Left renal cortex interstitium (tissue), 4 donors: ENCODE data around the gene ZNF792. TPM values are rescaled to one million over a fixed set of nuclear protein-coding genes. Genes with fewer than 3 reads are reported as not detected.
A peak's percentile ranks its signal among the peaks of the same experiment; 100 is the strongest.
"Not testable (repeated sequence)": the region's sequence is repeated elsewhere in the genome, so short reads cannot be mapped to it uniquely, and the experiment has no call there.

Experiments
- DNase-seq, 4 donors: peaks; one replicate each; pipeline ENCODE4 v3.0.0-alpha.2; 2013; ENCODE audit warnings: low read depth in 4 of 4, low spot score in 2 of 4, missing footprints in 1 of 4
- polyA plus RNA-seq, 4 donors: library from polyadenylated mRNA; unstranded; fragments of 120-200 nt; gene quantifications; one replicate each; pipeline ENCODE4 v1.2.1, GENCODE V29; 2013; ENCODE audit not compliant: insufficient read length in 4 of 4

ZNF792 gene
- polyA plus RNA-seq, 4 donors = 5.3 to 7.2 (median 6.1) TPM

- peak in 3 of 4 donors; percentile 77 to 80 (median 80) for DNase-seq
These were observed 35.7 kb upstream of the ZNF792 start, which contains the start of gene GRAMD1A for GRCh38 chr19:34999498-35000337. GRAMD1A (plus strand) TSS chr19:35000323; CDS start chr19:35000479, 156 bp downstream.

DNA sequence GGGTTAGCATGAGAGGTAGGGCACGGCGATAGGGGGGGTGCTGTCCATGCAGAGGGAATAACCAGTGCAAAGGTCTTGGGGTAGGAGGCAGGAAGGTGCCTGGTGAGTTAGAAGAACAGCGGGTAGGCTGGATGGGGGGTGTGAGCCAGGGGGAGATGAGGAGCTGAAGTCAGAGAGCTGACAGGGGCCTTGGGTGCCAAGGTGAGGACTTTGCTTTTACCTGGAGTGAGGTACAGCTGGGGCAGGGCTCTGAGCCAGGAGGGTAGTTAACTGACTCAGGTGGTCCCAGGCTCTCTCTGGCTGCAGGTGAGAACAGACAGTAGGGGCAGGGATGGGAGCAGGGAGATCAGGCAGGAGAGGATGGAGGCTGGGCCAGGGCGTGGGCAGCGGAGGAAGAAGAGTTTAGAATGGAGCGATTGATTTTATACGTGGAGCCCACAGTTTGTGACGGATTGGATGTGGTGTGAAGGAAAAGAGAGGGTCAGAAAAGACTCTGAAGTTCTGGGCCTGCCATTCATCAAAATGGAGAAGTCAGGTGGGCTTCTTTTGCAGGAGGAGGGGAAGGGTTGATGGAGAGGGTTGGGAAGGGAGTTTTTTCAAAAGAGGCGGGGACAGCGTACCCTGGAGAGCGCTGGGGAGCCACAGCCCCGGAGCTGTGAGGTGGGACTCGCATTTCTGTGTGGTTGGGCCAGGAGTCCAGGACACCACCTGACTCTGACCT is 34.9 kb upstream of the ZNF792 start:
- DNase-seq = peak in 1 of 4 donors; percentile 55

- not testable (repeated sequence) for DNase-seq
These were observed 34.2 kb upstream of the ZNF792 start for GRCh38 chr19:34998224-34998623.

DNA sequence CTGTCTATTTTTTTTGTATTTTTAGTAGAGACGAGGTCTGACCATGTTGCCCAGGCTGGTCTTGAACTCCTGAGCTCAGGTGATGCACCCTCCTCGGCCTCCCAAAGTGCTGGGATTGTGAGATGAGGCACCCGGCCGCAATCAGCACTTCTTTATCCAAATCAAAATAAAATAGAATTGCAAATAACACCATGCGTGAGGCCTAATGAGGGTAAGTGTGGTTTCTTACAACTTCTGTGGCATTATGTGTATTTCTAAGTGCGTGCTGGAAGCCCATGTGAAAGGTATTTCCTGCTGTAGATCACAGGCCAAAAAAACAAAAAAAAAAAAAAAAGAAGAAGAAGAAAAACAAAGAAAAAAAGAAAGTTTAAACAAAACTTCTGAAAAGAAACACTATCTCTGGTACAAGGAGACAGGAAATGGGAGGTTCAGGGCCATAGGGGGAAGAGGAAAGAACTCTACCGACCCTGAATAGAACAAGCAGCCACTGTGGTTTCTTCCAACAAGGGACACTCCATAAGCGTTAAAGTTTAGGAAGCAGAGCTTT is 33.1 kb upstream of the ZNF792 start:
- no peak for DNase-seq

GRCh38 chr19:34995551-34995950 is 31.5 kb upstream of the ZNF792 start:
- DNase-seq = no peak

DNA sequence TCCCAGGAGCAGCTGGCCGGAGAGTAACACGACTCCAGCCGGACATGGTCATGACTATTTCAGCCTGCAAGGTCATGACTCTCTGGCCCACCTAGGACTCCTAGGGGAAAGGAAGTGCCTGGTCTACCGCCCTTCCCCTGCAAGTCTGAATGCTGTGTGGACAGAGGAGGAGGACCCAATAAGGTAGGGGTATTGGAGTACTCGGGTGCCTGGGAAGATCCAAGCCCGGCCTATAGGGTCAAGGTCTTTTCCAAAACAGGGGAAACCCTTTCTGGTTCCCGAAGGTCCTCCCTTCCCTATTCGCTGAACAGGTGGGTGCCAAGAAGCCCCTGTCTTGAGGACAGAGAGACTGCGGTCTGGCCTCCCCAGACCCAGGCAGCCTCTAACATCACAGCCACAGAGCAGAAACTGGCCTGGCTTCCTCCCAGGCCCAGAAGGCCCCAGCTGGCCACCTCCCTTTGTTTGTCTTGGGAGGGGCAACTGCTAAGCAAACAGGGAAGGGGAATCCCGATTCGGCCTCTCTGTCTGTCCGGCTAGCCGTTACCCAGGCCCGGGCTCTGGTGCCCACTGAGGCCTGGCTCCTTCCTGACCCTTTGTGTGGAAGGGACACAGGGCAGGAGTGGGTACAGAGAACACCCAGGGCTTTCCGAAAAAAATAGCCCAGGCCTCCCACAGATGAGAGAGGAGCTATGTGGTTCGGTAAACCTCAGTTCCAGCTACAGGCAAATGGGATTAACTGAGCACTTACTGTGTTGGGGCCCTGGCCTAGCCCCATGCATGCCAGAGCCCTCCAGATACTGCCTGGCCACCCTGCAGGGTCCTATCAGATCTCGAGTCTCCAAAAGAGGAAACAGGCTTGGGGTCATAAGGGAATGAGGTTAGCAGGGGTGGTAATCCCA is 30.9 kb upstream of the ZNF792 start:
- DNase-seq = no peak

DNA sequence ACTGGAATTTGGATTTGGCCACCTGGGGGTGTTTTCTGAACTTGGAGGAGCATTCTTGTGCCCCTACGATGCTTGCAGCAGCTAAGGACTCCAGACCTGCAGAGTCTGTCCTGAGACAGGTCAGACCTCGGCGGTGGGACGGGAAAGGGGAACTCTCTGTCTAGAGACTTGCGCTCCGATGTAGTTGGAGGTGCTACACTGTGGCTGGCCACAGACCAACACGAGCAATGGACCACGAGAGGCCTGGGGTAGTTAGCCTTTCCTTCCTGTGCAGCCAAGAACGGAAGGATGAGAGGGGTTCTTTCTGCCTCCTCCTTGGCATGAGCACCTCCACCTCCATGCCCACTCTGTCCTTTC is 30.2 kb upstream of the ZNF792 start:
- no peak for DNase-seq

DNA sequence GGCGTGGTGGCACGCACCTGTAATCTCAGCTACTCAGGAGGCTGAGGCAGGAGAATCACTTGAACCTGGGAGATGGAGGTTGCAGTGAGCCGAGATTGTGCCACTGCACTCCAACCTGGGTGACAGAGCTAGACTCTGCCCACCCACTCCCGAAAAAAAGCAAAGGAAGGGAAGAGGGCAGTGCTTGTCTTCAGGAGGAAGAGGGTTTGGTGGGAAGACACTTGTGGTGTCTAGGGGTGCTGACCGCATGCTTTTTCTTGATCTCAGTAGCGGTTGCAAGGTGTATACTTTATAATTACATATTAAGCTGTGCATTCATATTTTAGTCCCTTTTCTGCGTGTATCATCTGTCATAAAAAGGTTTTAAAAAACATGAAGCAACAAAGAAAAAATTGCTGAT is 28.6 kb upstream of the ZNF792 start:
- DNase-seq = not testable (repeated sequence)

DNA sequence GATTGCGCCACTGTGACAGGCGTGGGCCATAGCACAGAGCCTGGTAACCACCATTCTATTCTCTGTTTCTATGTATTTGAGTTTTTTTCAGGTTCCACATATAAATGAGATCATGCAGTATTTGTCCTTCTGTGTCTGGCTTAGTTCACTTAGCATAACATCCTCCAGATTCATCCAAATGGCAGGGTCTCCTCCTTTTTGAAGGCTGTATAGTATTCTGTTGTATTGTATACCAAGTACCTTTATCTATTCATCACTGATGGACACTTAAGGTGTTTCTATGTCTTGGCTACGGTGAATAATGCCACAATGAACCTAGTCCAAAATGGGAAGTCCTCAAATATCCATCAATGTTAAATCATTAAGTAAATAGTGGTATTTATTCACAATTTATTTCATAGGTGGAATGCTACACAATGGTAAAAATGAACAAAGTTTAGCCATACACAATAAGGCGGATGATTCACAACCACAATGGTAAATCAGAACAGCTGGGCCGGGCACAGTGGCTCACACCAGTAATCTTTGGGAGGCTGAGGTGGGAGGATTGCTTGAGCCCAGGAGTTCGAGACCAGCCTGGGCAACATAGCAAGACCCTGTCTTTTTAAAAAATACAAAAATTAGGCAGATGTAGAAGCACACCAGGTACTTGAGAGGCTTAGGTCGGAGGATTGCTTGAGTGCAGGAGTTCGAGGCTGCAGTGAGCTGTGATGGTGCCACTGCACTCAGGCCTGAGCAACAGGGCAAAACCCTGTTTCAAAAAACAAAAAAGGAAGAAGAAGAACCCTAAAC is 27.7 kb upstream of the ZNF792 start:
- DNase-seq = no peak

GRCh38 chr19:34990578-34991192 is 26.7 kb upstream of the ZNF792 start:
- no peak for DNase-seq

DNA sequence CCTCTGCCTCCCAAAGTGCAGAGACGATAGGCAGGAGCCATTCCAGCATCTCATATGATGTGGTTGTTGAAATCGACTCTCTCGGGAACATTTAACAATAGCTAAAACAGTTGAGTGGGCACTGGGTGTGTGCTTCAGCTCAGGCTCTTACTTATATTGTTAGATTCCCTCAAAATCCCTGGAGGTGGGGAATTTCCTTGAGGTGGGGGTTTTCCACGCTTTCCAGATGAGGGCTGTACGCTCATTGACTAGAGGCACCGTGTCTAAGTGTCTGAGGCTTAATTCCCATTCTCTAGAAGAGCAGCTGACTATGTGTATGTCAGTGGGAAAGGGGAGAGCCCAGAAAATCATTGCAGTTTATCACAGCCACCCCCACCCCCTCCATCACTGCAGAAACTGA is 25.3 kb upstream of the ZNF792 start:
- DNase-seq = no peak

- DNase-seq = no peak
These were observed 24.1 kb upstream of the ZNF792 start for GRCh38 chr19:34988119-34988518.

DNA sequence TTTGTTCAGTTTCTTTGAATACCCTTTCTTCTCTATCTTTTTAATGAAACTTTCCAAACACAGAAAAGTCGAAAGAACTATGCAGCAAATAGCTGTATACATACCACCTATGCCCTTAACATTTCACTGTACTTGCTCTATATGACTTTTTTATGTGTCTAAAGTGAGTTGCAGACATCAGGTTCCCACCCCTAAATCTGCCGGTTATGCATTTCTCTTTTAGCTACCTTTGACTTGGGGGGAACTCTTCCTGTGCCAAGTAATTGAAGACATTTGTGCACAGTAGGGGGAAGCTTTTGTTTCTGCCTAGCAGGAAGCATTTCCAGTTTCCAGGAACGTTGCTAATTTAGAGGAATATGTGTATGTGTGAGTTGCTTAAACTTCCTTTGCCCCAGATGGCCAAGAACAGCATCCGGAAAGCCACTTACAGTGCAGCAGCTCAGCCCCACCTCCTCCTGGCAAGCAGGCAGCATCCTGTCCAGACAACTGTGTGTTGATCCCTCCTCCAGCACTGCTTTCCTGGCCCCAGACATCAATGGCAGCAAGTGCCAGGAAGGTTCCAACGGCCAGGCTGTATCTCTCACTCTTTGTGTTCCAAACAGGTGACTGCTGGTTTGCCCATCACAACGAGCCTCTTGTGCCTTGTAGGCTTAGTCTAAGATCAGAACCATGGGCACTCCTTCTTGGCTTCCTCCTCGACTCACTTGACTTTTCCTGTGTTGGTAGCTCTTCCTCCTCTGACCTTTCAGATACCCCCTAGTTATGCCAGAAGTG is 21.4 kb upstream of the ZNF792 start:
- no peak for DNase-seq

- DNase-seq = no peak
These were observed 20.3 kb upstream of the ZNF792 start for GRCh38 chr19:34984287-34984686.

DNA sequence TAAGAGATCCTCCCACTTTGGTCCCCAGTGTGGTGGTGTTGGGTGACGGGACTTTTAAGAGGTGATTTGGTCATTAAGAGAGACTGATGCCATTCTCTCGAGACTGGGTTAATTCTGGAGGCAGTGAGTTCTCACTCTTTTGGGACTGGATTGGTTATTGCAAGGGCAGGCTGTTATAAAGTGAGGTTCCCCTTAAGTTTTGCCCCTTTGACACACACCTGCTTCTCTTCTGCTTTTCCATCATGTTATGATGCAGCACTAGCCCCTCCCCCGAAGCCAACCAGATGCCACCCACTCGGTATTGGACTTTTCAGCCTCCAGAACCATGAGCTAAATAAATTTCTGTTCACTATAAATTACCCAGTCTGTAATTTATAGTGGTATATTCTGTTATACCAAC is 19.8 kb upstream of the ZNF792 start:
- DNase-seq = no peak

DNA sequence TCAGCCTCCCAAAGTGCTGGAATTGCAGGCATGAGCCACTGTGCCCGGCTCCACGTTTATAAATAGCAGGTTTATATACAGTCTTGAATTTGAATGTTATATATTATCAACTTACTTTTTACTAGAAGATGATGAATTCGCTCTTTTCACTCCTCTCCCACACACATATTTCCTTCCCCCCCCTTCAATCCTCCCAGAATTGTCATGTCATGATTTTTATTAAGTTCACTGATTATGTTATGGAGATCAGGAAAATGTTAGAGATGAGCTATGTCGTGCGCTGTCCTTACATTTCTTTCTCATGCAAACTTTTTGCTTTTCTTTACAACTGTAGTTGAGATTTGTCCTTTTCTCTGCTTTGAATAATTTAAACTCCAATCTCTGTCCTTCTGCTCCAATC is 18.2 kb upstream of the ZNF792 start:
- no peak for DNase-seq

- DNase-seq = no peak
These were observed 16.0 kb upstream of the ZNF792 start for GRCh38 chr19:34979819-34980640.

DNA sequence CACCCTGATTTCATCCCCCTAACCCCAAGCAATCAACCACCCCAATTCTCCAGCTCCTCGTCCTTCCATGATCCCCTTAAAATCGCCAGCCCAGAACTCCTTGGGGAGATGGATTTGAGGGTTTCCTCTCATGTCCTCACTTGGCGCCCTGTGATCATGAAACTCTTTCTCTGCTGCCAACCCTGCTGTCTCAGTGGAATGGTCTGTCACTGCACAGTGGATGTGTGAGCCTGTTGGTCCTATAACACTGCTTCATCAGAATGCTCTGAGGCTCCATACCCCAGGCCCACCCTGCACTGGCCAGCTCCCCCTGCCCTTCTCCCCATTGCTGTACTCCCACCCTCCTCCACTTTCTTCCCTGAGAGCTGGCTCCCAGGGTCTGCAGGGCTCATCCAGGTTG is 12.6 kb upstream of the ZNF792 start:
- no peak for DNase-seq
